HG02885 (cell line): ENCODE measurements around the gene SKAP1.

Experiments
- ATAC-seq: cut with Tn5 transposase; IDR thresholded peaks from one replicate; pipeline ENCODE4 v1.9.1; 2021; ENCODE audit warnings: mild to moderate bottlenecking; ENCODE audit not compliant: unreplicated experiment, poor library complexity

The SKAP1 gene

DNA sequence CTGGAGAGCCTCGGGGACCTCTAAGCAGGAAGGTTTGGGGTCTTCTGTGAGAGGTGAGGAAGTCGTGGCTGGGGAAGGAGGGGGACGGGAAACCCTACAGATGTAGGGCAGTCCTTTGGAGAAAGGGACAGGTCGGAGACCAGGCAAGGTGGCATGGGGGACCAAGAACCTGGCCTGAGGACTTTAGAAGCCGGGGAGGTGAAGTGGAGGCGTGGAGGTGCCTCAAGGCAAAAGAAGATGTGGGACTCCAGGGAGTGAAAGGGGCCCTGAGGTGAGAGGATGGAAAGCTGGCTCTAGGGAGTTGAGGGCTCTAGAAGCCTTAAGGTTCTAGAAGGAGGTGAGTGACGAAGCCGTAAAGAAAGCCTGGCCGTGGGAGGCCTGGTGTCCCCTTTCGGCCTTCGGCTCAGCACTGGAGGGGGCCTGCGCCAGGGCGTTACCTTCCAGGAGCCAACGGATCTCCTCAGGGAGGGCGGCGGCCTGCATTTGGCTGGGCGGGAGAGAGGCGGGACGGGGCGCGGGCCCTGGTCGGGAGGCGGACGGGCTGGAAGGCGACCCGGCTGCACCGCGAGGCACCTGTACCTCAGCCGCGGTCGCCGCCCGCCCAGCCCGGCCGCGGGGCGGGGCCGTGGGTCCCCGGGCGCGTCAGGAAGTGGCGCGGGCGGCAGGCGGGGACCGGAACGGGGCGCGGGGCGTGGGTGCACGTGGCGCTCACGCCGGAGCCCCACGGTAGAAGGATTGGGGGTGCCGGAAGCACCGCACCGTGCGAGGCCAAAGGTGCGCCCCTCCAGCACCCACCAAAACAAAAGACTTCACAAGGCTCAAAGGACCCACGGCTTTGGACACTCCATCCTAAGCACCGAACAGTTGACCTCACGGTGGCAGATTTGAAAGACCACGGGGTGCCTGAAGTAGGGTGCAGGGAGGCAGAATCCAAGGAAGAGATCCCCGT, at the start of gene SKAP1:
TSS of gene SKAP1 (minus strand) at position 577 of the 949 bp plus-strand sequence.
- ATAC-seq, result peak; percentile 66

GRCh38 chr17:48479014-48479402, 49.0 kb upstream of the SKAP1 start:
- ATAC-seq, result no peak

DNA sequence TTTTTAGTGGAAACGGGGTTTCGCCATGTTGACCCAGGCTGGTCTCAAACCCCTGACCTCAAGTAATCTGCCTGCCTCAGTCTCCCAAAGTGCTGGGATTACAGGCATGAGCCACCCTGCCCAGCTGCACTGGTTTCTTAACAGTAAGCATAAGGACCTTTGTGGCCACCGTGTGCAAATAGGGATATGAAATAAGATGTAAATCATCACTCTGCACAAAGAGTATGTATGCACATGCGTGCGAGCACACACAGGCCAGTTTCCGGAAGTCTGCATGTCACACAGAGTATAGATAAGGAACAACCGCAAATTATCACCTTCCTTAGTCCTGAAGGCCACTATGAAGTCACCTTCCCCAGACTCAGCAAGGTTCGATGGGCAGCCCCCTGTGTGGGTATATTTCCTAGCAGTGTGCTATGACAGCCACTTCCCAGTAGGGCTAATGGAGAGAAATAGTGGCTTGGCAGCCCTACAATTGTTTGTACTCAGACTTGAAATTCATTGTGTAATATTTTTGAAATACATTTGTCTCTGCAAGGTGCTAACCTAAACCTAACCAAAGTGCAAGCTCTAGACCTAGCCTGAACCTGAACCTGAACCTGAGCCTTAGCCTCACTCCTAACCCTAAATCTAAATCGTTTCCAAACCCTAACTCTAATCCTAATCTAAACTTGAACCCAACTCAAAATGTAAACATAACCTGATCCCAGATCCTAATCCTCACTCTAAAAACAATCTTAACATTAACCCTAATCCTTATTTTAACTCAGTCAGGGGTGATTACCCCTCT, 48.4 kb upstream of the SKAP1 start:
- peak; percentile 87 for ATAC-seq

GRCh38 chr17:48477221-48477620, 47.2 kb upstream of the SKAP1 start:
- ATAC-seq, result no peak

- ATAC-seq, result no peak
Measured at GRCh38 chr17:48472411-48473281, 42.6 kb upstream of the SKAP1 start.

GRCh38 chr17:48471817-48472410, 41.9 kb upstream of the SKAP1 start:
- ATAC-seq, result no peak

DNA sequence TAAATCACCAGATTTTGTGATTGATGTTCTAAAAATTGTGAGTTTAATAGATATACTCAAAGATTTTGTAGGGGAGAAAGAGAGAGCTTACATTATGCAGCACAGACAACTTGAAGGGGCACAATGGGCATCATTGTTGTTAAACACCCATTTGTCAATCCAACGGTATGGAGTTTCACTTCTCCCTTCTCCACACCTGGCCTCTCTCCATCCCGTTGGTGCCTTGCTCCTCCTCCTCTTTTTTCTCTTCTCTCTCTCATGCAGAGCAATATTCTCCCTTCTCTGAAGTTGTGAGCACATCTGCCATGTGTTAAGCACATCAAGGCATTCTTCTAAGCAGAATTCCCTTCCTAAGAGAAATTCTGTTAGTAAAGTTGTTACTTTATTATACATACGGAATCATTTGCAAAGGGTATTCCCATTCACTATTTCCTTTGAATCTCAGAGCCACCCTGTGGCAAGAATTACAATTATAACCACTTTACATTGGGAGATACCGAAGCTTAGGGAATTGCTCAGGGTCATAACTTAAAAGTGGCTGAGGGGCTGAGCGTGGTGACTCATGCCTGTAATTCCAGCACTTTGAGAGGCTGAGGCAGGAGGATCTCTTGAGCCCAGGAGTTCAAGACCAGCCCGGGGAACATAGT, 40.5 kb upstream of the SKAP1 start:
- no peak for ATAC-seq

GRCh38 chr17:48469227-48469626, 39.2 kb upstream of the SKAP1 start:
- ATAC-seq, result no peak

DNA sequence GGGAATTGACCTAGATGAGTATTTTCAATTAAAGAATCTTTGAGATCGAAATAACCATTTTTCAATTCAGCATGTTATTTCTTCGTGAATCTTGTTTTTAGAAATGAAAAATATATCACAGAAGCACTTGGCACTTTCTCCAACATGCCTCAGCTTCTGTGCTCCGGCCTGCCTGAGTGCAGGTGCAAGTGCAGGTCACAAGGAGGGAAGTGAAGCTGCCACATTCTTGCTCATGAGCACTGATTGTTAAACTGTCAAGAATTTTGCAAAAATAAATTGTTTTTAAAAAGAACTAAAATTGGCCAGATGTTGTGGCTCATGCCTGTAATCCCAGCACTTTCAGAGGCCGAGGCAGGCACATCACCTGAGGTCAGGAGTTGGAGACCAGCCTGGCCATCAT, 38.3 kb upstream of the SKAP1 start:
- ATAC-seq, result no peak

DNA sequence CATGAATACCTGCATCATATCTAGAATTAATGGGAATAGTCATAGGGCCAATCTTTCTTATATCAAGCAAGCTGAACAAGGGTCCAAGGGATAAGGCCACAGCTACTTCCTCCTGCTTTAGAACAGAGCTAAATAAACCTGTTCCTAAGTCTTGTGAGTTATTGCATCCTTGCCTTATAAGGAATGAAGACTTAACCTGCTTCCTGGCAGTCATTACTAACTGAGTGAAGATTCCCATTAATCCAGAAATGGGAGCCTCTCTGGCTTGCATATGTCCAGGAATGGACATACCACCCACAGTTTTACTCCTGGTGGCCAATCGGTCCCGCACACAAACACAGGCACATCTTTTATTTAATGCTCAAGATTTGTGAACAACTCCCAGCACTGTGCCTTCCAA, 35.9 kb upstream of the SKAP1 start:
- no peak for ATAC-seq

- ATAC-seq, result no peak
Measured at GRCh38 chr17:48463526-48463925, 33.5 kb upstream of the SKAP1 start.

DNA sequence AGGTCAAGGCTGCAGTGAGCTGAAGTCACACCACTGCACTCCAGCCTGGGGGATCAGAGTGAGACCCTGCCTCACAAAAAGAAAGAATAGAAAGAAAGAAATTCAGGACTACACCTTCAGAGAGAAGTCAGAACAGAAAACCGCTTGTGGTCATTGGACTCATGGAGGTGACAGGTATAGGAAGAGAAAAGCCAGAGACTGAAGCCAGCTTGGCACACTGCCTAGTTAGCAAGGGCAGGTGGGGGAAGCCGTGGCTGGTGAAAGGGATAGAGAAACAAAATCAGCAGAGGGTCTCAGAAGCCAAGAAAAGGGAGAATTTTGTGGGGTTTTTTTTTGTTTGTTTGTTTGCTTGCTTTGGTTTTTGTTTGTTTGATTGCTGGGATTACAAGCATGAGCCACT, 32.9 kb upstream of the SKAP1 start:
- ATAC-seq, result no peak

GRCh38 chr17:48460052-48460451, 30.0 kb upstream of the SKAP1 start:
- no peak for ATAC-seq

GRCh38 chr17:48459070-48459844, 29.2 kb upstream of the SKAP1 start:
- no peak for ATAC-seq

- peak; percentile 67 for ATAC-seq
Measured at GRCh38 chr17:48457080-48457836, 27.2 kb upstream of the SKAP1 start.

GRCh38 chr17:48456589-48456988, 26.6 kb upstream of the SKAP1 start:
- no peak for ATAC-seq

DNA sequence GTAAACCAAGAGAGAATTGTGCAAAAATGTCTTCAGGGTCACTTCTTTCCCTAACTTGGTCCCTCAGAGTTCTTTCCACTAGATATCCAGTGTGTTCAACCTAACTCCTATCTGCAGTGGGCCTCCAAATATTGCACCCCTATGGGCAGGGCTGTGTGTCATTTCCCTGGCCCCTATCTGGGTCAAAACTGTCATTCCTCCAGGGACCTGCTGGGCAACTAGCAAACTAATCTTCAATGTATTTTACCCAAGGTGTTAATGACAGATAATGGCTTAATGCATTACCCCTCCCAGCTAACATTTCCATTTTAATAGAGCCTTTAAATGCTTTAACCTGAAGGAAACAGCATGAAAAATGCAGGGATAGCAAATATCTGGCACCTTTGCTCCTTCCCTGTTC, 25.8 kb upstream of the SKAP1 start:
- no peak for ATAC-seq

DNA sequence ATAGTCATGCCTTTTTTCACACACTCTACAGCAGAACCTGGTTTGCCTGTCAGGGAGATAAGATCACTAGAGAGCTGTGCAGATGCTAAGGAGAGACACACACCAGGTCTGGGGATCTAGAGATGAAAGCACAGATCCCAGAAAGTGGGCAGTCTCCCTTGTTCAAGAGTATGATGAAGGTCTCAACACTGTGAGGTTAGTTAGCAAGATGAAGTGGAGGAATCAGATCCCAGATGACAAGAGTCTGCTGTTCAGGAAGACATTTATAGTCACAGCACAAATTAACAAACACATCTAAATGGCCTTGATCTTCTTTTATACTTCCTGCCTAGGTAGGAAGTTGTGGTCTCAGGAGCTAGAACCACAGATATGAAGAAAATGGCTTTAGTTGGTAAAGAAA, 23.4 kb upstream of the SKAP1 start:
- no peak for ATAC-seq
